OCI-LY1 (cell line): ENCODE results near the gene ARGLU1.

Experiments
- EZH2 ChIP-seq: fragments of 200-600 bp; sonication (generic), shearing (Covaris generic); IDR thresholded peaks from 2 replicates; pipeline ENCODE4 v1.8.0; 2017; ENCODE audit warnings: borderline replicate concordance, mixed run types, mild to moderate bottlenecking, antibody characterized with exemption, low read length, moderate library complexity, mixed read lengths
- TF ChIP-seq, protein P1 (sequence below): fragments of 200-600 bp; sonication (generic), shearing (Covaris generic); IDR thresholded peaks from 2 replicates; pipeline ENCODE4 v1.5.1; 2017; ENCODE audit warnings: mild to moderate bottlenecking, antibody characterized with exemption, low read length, moderate library complexity, mixed read lengths

DNA sequence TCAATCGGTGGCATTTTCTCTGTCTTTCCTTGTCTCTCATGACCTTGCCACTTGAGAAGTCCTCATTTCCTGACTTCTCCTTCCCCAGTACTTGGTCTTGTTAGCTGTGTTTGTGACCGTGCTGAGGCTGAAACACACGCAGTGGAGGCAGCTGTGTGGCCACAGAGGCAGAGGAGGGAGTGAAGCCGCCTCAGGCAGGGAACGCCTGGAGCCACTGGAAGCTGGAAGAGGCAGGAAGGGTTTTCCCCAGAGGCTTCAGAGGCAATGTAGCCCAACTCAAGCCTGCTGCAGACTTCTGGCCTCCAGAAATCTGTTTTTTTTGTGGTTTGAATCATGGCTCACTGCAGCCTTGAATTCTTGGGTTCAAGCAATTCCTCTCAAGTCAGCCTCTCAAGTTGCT, 29.2 kb upstream of the ARGLU1 start:
- TF ChIP-seq, protein P1, sequence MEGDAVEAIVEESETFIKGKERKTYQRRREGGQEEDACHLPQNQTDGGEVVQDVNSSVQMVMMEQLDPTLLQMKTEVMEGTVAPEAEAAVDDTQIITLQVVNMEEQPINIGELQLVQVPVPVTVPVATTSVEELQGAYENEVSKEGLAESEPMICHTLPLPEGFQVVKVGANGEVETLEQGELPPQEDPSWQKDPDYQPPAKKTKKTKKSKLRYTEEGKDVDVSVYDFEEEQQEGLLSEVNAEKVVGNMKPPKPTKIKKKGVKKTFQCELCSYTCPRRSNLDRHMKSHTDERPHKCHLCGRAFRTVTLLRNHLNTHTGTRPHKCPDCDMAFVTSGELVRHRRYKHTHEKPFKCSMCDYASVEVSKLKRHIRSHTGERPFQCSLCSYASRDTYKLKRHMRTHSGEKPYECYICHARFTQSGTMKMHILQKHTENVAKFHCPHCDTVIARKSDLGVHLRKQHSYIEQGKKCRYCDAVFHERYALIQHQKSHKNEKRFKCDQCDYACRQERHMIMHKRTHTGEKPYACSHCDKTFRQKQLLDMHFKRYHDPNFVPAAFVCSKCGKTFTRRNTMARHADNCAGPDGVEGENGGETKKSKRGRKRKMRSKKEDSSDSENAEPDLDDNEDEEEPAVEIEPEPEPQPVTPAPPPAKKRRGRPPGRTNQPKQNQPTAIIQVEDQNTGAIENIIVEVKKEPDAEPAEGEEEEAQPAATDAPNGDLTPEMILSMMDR: no peak
- no peak for TF ChIP-seq EZH2
